ENCODE data around the gene MYO16. TPM values are rescaled to one million over a fixed set of nuclear protein-coding genes. Genes with fewer than 3 reads are reported as not detected.

The MYO16 gene
- total RNA-seq, 1 experiment from 2014 or later, result not detected

DNA sequence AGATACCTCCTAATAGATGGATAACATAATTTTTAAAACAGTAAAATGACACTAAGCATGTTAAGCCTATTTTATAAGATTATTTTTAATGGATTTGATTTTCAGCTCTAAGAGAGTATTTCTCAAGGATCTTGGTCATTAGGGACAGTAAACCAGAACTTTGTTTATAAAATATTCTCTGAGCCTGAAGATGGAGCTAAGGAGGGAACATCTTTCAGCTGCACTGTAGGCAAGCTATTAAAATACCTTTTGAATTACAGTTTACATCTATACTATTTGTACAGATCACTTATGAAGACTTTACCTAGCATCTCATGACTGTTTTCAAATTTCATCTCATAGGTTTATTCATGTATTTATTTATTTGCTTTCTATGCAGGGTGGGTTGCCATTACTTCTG is 345.3 kb downstream of the MYO16 start:
- Histone ChIP-seq H3K27me3 (ENCODE audit: insufficient read depth, low read length) (no peaks in the 10 kb centered on the region), H3T11ph (ENCODE audit: low read length) (no peak overlapping the region), H3K14ac (ENCODE audit: insufficient read depth, low read length) (no peak overlapping the region), H2BK5ac (ENCODE audit: insufficient read length, low read length) (no peak overlapping the region), H4K91ac (ENCODE audit: insufficient read length, low read depth, low read length) (no peak overlapping the region), H3K23me2 (ENCODE audit: insufficient read length, low read depth, low read length, poor library complexity, severe bottlenecking) (no peaks in the 10 kb centered on the region), H3K4me2 (ENCODE audit: insufficient read depth, insufficient read length, low read length) (no peak overlapping the region), H4K20me1 (ENCODE audit: control insufficient read depth, insufficient read depth, insufficient read length) (no peaks in the 10 kb centered on the region), H2AK5ac (ENCODE audit: insufficient read length, low read length) (no peak overlapping the region), H4K5ac (ENCODE audit: insufficient read length, low read depth, low read length) (no peak overlapping the region), H3K56ac (ENCODE audit: insufficient read length, low read depth, low read length) (no peak overlapping the region), H3K23ac (ENCODE audit: insufficient read length, low read depth, low read length) (no peak overlapping the region), H2BK12ac (ENCODE audit: insufficient read length, low read depth, low read length) (no peak overlapping the region), H3K4me1 (ENCODE audit: insufficient read depth, low read length) (no peaks in the 10 kb centered on the region), H2BK120ac (ENCODE audit: low read depth, low read length, poor library complexity, severe bottlenecking) (no peak overlapping the region), H2AFZ (ENCODE audit: low read length) (no peak overlapping the region), H2BK15ac (ENCODE audit: low read depth, low read length) (no peak overlapping the region), H4K8ac (replicated peaks; ENCODE audit: insufficient read length, low read depth, low read length) (no peak overlapping the region), H3K79me1 (ENCODE audit: insufficient read depth, low read depth, low read length, poor library complexity, severe bottlenecking) (no peaks in the 10 kb centered on the region), H3K27ac (ENCODE audit: insufficient read length, low read depth, low read length) (no peak overlapping the region), H3K18ac (ENCODE audit: insufficient read length, low read depth, low read length) (no peak overlapping the region), H2BK20ac (ENCODE audit: low read depth, low read length, poor library complexity, severe bottlenecking) (no peak overlapping the region), H3K79me2 (ENCODE audit: insufficient read depth, low read length) (no peaks in the 10 kb centered on the region), H3K9ac (ENCODE audit: extremely low read depth, insufficient read length, low read length) (no peak overlapping the region), H3K4ac (ENCODE audit: low read depth, low read length) (no peak overlapping the region), H3K9me3 (ENCODE audit: control insufficient read depth, low read depth, low read length) (no peaks in the 10 kb centered on the region)
- H3K4me1 Mint-ChIP-seq, result no peaks in the 10 kb centered on the region
- no peak overlapping the region for H3K27ac Mint-ChIP-seq
- H3K4me3 Mint-ChIP-seq, result no peak overlapping the region
- no peak for DNase-seq
- TF ChIP-seq, protein P1, sequence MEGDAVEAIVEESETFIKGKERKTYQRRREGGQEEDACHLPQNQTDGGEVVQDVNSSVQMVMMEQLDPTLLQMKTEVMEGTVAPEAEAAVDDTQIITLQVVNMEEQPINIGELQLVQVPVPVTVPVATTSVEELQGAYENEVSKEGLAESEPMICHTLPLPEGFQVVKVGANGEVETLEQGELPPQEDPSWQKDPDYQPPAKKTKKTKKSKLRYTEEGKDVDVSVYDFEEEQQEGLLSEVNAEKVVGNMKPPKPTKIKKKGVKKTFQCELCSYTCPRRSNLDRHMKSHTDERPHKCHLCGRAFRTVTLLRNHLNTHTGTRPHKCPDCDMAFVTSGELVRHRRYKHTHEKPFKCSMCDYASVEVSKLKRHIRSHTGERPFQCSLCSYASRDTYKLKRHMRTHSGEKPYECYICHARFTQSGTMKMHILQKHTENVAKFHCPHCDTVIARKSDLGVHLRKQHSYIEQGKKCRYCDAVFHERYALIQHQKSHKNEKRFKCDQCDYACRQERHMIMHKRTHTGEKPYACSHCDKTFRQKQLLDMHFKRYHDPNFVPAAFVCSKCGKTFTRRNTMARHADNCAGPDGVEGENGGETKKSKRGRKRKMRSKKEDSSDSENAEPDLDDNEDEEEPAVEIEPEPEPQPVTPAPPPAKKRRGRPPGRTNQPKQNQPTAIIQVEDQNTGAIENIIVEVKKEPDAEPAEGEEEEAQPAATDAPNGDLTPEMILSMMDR (conservative IDR thresholded peaks at IDR 0.05), result no peak
- peaks cover 0 to 13% of the 10 kb centered on the region in 2 experiments; a peak in 2 of 5 replicates for H3K9me3 Mint-ChIP-seq
- H3K36me3 Mint-ChIP-seq (ENCODE audit: insufficient read depth in 1 of 3, low read depth in 3 of 3), result peaks cover 0 to 6% (median 0%) of the 10 kb centered on the region in 3 experiments; a peak in 2 of 7 replicates
- H3K27me3 Mint-ChIP-seq (ENCODE audit: low read depth), result no peaks in the 10 kb centered on the region
